Progenitor cell of endocrine pancreas (in vitro differentiated cells): ENCODE data around the gene TEKTIP1. TPM values are rescaled to one million over a fixed set of nuclear protein-coding genes. Genes with fewer than 3 reads are reported as not detected.
A peak's percentile ranks its signal among the peaks of the same experiment; 100 is the strongest.

Source experiments
- DNase-seq: peaks from one replicate; pipeline ENCODE4 v3.0.0; 2021; ENCODE audit warnings: low spot score; ENCODE audit not compliant: unreplicated experiment
- H3K27ac Mint-ChIP-seq: 2 replicates; pipeline ENCODE4 v1.8.0; 2021; ENCODE audit warnings: mild to moderate bottlenecking, moderate library complexity, mixed read lengths
- H3K27me3 Mint-ChIP-seq: 2 replicates; pipeline ENCODE4 v1.8.0; 2021; ENCODE audit warnings: mixed read lengths
- H3K36me3 Mint-ChIP-seq: 2 replicates; pipeline ENCODE4 v1.8.0; 2022; ENCODE audit warnings: mixed read lengths; ENCODE audit not compliant: insufficient read depth
- H3K4me1 Mint-ChIP-seq: 2 replicates; pipeline ENCODE4 v1.8.0; 2021; ENCODE audit warnings: low read depth, mixed read lengths
- H3K4me3 Mint-ChIP-seq: 2 replicates; pipeline ENCODE4 v1.8.0; 2021; ENCODE audit warnings: low read depth, mild to moderate bottlenecking, moderate library complexity, mixed read lengths
- H3K9me3 Mint-ChIP-seq: 2 replicates; pipeline ENCODE4 v1.8.0; 2021; ENCODE audit warnings: low read depth, mixed read lengths
- CTCF ChIP-seq: fragments of 200-600 bp; sonication (generic); IDR thresholded peaks from one replicate; pipeline ENCODE4 v1.5.0; 2021; ENCODE audit warnings: antibody characterized with exemption, mild to moderate bottlenecking; ENCODE audit not compliant: unreplicated experiment
- total RNA-seq: library from RNA; stranded (reverse); gene quantifications from 2 replicates; pipeline ENCODE4 v1.2.1, GENCODE V29; 2021

TEKTIP1 gene
- total RNA-seq, 1 donor from 2014 or later: 4.0 TPM

GRCh38 chr19:3536429-3537100 is 2.4 kb upstream of the TEKTIP1 start:
- Mint-ChIP-seq H3K36me3 (peaks cover 14% of the 10 kb centered on the region), H3K27ac (no peak overlapping the region), H3K27me3 (no peaks in the 10 kb centered on the region), H3K9me3 (no peaks in the 10 kb centered on the region), H3K4me3 (no peak overlapping the region), H3K4me1 (peaks cover 4% of the 10 kb centered on the region)
- TF ChIP-seq CTCF: no peak
- DNase-seq: no peak

- no peak for TF ChIP-seq CTCF
- H3K4me3 Mint-ChIP-seq: no peak overlapping the region
- no peaks in the 10 kb centered on the region for H3K27me3 Mint-ChIP-seq
- H3K36me3 Mint-ChIP-seq: peaks cover 14% of the 10 kb centered on the region
- H3K27ac Mint-ChIP-seq: no peak overlapping the region
- no peak for DNase-seq
- peaks cover 4% of the 10 kb centered on the region for H3K4me1 Mint-ChIP-seq
- H3K9me3 Mint-ChIP-seq: no peaks in the 10 kb centered on the region
These were observed 1.9 kb upstream of the TEKTIP1 start for GRCh38 chr19:3537101-3537437.

GRCh38 chr19:3537438-3538240 is 1.3 kb upstream of the TEKTIP1 start:
- TF ChIP-seq CTCF: no peak
- H3K9me3 Mint-ChIP-seq: no peaks in the 10 kb centered on the region
- no peak overlapping the region for H3K27ac Mint-ChIP-seq
- no peak for DNase-seq
- H3K4me1 Mint-ChIP-seq: peaks cover 4% of the 10 kb centered on the region
- H3K27me3 Mint-ChIP-seq: no peaks in the 10 kb centered on the region
- no peak overlapping the region for H3K4me3 Mint-ChIP-seq
- H3K36me3 Mint-ChIP-seq: peaks cover 11% of the 10 kb centered on the region

- H3K27me3 Mint-ChIP-seq: no peaks in the 10 kb centered on the region
- DNase-seq: no peak
- H3K4me1 Mint-ChIP-seq: peaks cover 4% of the 10 kb centered on the region
- no peak for TF ChIP-seq CTCF
- H3K36me3 Mint-ChIP-seq: peaks cover 11% of the 10 kb centered on the region
- no peaks in the 10 kb centered on the region for H3K9me3 Mint-ChIP-seq
- H3K27ac Mint-ChIP-seq: no peak overlapping the region
- H3K4me3 Mint-ChIP-seq: no peak overlapping the region
These were observed 580 bp upstream of the TEKTIP1 start for GRCh38 chr19:3538258-3538929.

GRCh38 chr19:3539756-3540118 is 763 bp downstream of the TEKTIP1 start:
- TF ChIP-seq CTCF: no peak
- Mint-ChIP-seq H3K9me3 (no peaks in the 10 kb centered on the region), H3K27me3 (no peaks in the 10 kb centered on the region), H3K27ac (peak overlapping the region; percentile 76), H3K4me1 (peaks cover 4% of the 10 kb centered on the region), H3K36me3 (peaks cover 6% of the 10 kb centered on the region), H3K4me3 (no peak overlapping the region)
- DNase-seq: no peak
